Measurements from ENCODE around the gene PARD6B.

Gene PARD6B

DNA sequence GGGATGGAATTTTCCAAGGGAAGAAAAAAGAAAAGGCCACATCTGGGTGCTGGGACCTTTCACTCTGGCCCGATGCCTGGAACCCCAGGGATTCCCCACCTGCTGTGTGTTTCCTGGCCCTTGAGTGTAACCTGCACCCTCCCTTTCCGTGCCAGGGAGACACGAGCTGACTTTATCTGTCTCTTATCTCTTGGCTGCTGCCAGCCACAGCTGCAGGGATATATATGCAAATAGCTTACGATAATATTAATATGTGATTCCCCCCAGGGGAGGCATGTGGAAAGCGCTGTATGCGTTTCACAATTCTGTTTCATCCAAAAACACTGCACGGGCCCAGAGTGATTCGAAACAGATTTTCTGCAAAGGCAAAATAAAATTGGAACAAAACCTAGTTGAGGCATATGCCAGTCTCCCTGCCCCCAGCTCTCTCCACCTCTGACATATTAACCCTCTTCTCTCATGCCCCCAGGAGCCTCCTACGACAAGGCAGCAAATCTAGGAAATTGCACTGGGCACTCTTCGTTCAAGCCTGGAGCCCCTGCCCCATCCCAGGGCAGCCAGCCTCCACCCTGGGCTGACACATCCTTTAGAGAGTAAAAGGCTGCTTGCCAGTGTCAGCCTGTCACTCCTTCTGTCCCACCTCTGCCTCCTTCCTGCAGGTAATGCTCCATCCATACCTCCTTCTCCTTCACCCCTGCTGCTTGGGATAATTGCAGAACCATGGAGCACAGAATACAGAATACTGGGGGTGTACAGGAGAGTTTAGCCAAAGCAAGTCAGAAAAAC lies 41.3 kb upstream of the PARD6B start:
- Histone ChIP-seq H3K4me3 (peak overlapping the region; percentile 63), H3K27ac (no peak overlapping the region)
- TF ChIP-seq, protein P1, sequence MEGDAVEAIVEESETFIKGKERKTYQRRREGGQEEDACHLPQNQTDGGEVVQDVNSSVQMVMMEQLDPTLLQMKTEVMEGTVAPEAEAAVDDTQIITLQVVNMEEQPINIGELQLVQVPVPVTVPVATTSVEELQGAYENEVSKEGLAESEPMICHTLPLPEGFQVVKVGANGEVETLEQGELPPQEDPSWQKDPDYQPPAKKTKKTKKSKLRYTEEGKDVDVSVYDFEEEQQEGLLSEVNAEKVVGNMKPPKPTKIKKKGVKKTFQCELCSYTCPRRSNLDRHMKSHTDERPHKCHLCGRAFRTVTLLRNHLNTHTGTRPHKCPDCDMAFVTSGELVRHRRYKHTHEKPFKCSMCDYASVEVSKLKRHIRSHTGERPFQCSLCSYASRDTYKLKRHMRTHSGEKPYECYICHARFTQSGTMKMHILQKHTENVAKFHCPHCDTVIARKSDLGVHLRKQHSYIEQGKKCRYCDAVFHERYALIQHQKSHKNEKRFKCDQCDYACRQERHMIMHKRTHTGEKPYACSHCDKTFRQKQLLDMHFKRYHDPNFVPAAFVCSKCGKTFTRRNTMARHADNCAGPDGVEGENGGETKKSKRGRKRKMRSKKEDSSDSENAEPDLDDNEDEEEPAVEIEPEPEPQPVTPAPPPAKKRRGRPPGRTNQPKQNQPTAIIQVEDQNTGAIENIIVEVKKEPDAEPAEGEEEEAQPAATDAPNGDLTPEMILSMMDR (IDR thresholded peaks at IDR 0.05), result no peak
- no peak for DNase-seq (ENCODE audit: low spot score)

DNA sequence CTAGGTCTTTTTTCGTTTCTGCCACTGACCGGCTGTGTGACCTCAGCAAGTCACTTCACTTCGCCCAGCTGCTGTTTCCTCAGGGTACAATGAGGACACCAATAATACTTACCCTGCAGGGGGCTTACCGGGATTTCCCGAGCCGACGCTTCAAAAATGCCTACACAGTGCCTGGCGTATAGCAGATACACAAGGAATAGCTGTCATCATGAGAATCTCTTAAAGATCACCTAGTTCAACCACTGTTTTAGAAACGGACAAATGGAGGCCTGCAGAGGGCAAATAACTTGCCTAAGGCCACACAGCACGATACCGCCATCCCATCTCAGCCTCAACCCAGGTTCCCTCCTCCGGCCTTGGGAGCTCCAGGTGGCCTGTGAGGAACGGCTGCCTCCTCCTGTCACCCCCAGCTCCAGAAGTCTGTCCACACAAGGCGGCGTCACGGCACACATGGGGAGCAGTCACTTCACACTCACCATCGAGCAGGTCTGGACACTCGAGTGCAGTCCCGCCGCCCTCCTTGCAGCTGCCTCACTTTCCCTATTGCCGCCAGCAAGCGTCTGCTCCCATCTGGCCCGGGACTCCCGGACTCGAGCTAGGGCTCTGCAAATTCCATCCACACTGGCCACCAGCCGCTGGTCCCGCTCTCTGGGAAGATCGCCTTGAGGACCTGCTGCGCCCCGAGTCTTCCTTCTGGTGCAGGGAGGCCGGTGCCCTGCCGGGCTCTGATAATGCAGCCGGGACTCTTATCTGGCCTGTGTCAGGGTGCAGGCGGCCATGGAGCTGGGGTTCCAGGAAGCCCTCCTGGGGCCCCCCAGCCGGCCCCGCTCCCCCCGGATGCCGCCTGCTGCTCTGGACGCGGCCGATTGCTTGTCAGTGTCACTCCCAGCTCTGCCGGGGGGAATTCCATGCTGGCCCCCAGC lies 40.5 kb upstream of the PARD6B start, which contains the start of gene RIPOR3:
RIPOR3 (minus strand) TSS at position 893 of the 923 bp plus-strand sequence; CDS start at position 479, 414 bp downstream.
- Histone ChIP-seq H3K27ac (peak within 1 kb of the TSS in 1 of 2 donors; percentile 32), H3K4me3 (peak within 1 kb of the TSS; percentile 63)
- TF ChIP-seq, protein P1 (IDR thresholded peaks at IDR 0.05), result no peak
- no peak for DNase-seq (ENCODE audit: low spot score)

DNA sequence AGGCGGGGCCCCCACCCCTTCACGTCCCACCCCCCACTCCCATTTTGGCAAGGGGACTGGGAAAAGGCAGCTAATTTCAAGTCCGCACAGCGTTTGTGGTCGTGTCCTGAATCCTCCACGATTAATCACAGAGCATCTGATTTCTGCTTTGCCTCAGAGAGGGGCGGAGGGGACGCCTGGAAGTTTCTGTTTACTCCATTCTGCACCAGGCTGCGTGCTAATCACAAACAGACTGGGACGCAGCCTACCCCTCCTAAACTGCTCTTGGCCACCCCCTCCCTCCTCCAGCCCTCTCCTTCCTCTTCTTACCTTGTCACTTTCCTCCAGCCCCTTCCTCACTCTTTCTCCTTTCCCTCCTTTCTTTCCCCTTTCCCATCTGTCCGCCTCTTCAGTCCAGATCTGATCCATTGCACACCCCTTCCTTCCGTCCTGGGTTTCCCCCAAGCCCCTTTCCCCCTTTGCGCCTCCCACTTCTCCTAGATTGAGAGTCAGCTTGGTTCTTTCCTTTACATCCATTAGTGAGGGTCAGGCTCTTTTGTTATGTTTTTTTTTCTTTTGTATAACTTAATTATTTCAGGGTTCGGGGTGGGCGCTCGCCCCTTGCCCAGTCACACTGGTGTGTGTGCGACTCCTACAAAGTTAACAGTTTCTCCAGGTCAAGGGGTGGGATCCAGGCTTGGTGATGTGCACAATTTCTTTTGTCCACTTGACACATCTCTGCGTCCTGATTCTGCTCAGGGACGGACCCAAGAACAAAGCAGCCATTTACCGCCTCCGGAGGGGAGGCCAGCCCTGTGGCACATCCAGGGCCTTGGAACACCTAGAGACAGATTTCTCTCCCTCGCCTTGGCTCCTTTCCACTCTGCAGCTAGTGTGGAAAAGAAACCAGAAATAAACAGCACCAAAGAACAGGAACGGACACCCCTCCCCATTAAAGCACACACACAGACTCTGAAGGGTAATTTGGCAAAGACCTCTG lies 39.5 kb upstream of the PARD6B start:
- peak overlapping the region in 1 of 2 donors; percentile 32 for H3K27ac ChIP-seq
- DNase-seq (ENCODE audit: low spot score), result no peak
- TF ChIP-seq, protein P1 (IDR thresholded peaks at IDR 0.05), result no peak
- peak overlapping the region; percentile 63 for H3K4me3 ChIP-seq

DNA sequence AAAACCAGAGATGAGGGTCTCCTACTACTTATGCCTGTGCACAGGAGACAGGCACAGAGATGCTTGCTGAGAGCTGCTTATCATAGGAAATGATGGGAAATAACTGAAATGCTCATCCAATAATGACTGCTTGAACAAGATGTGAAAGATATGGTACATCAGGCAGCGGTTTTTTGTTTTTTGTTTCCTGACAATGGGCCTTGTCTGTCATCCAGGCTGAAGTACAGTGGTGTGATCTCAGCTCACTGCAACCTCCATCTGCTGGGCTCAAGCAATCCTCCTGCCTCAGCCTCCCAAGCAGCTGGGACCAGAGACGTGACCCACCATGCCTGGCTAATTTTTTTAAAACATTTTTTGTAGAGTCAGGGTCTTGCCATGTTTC lies 38.8 kb upstream of the PARD6B start:
- no peak overlapping the region for H3K27ac ChIP-seq
- TF ChIP-seq, protein P1 (IDR thresholded peaks at IDR 0.05), result no peak
- H3K4me3 ChIP-seq, result no peak overlapping the region
- no peak for DNase-seq (ENCODE audit: low spot score)

DNA sequence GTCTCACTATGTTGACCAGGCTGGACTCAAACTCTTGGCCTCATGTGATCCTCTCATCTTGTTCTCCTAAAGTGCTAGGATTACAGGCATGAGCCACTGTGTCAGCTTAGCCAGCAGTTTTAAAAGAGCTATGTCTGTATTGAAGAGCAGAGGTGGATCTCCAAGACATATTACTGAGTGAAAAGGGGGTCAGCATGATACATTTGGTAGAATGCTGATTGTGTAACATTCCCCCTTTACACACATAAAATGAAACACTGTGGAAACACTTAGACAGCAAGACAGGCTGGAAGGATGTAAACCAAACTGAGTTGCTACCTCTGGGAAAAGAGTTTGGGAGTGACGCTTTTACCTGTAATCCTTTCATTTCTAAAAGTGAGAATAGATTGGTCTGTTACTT lies 38.4 kb upstream of the PARD6B start:
- no peak for DNase-seq (ENCODE audit: low spot score)
- Histone ChIP-seq H3K4me3 (no peak overlapping the region), H3K27ac (no peak overlapping the region)
- TF ChIP-seq, protein P1 (IDR thresholded peaks at IDR 0.05), result no peak

DNA sequence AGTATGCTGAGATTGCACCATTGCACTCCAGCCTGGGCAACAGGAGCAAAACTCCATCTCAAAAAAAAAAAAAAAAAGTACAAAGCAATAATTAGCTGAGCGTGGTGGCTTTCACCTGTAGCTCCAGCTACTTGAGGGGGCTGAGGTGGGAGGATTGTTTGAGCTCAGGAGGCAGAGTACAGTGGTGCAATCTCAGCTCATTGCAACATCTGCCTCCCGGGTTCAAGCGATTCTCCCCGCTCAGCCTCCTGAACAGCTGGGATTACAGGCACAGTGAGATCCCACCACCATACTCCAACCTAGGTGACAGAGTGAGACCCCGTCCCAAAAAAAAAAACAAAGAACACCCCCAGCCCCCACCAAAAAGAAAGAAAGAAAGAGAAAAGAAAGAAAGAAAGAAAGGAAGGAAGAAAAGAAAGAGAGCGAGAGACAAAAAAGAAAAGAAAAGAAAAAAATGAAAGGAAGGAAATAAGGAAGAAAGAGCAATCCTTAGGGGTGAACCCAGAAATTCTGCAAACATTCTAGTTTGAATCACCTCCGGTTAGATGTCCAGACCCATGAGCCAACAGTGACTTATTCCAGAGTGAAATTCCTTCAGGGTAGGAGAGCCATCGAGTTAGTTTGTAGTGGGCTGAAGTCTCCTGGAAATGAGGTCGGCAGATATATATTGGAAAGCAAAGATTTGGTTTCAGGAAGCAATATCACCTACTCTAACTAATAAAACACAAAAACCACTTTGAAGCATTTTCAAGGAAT lies 36.8 kb upstream of the PARD6B start:
- Histone ChIP-seq H3K27ac (no peak overlapping the region), H3K4me3 (no peak overlapping the region)
- TF ChIP-seq, protein P1 (IDR thresholded peaks at IDR 0.05), result no peak
- no peak for DNase-seq (ENCODE audit: low spot score)

Measured in coronary artery (tissue), 2 donors.